HCT116 (cell line): Measurements from ENCODE around the gene DDX52. TPM values are rescaled to one million over a fixed set of nuclear protein-coding genes. Genes with fewer than 3 reads are reported as not detected.
"Not testable (repeated sequence)": the region's sequence is repeated elsewhere in the genome, so short reads cannot be mapped to it uniquely, and the experiment has no call there.

Source experiments
- ATAC-seq: fragments of 200-7000 bp; cut with Tn5 transposase; 2 replicates; pipeline ENCODE4 v1.9.1; 2020; ENCODE audit warnings: mild to moderate bottlenecking, moderate library complexity
- BruUV-seq: library from RNA; stranded (reverse); fragments of 400-500 nt; replicated peaks from 2 replicates; lab custom pipeline; 2021; lab: Mats Ljungman, UMichigan
- CTCF ChIA-PET: fragments of 300-600 bp; sonication (Branson Sonifier 250); formaldehyde crosslinking; loops from one replicate; lab custom pipeline; 2021; ENCODE audit warnings: antibody characterized with exemption; lab: Charles Lee
- POLR2A ChIA-PET: fragments of 300-600, 350-600 bp; sonication (Branson Sonifier 250); formaldehyde crosslinking; loops from one replicate; lab custom pipeline; 2021; ENCODE audit warnings: antibody characterized with exemption; lab: Charles Lee
- RAD21 ChIA-PET, 2 experiments: fragments of 300-600 bp; sonication (Branson Sonifier 250); formaldehyde crosslinking; loops; one replicate each; lab custom pipeline; 2023; ENCODE audit warnings: low total read pairs in 2 of 2; ENCODE audit not compliant: uncharacterized antibody in 2 of 2, unreplicated experiment in 2 of 2, low non-redundant PET in 1 of 2; lab: Charles Lee
- DNase-seq: peaks from one replicate; pipeline ENCODE4 v3.0.0-alpha.2; 2010; ENCODE audit warnings: low read depth, low spot score
- H2AFZ ChIP-seq: fragments of 200-600 bp; shearing (Covaris generic), sonication (generic); 2 replicates; pipeline ENCODE4 v1.6.1; 2017; ENCODE audit warnings: low read depth, mixed run types, mixed read lengths, antibody characterized with exemption, low read length; ENCODE audit not compliant: poor library complexity, severe bottlenecking
- H3K27ac ChIP-seq: 2 replicates; pipeline ENCODE4 v1.5.1; 2012; ENCODE audit warnings: low read depth, low read length
- H3K27me3 ChIP-seq: fragments of 200-600 bp; sonication (generic); 2 replicates; pipeline ENCODE4 v1.6.1; 2016; ENCODE audit warnings: mixed run types, low read length, mixed read lengths; ENCODE audit not compliant: insufficient read depth
- H3K36me3 ChIP-seq, 2 experiments: fragments of 200-500 bp in 1 of 2; fragments of 200-600 bp in 1 of 2; sonication (Bioruptor generic) in 1 of 2; sonication (generic) in 1 of 2; 2 replicates each; pipeline versions ENCODE4 v1.5.1 to v1.6.1; 2014 to 2016; ENCODE audit warnings: low read length in 2 of 2, inconsistent platforms in 1 of 2, mixed read lengths in 1 of 2, mixed run types in 1 of 2; ENCODE audit not compliant: insufficient read depth in 2 of 2, control insufficient read depth in 1 of 2
- H3K4me1 ChIP-seq, 2 experiments: fragments of 200-600 bp in 1 of 2; sonication (generic) in 1 of 2; 2 replicates each; pipeline versions ENCODE4 v1.5.1 to v1.6.1; 2012 to 2017; ENCODE audit warnings: low read length in 2 of 2, inconsistent platforms in 1 of 2, mild to moderate bottlenecking in 1 of 2, mixed read lengths in 1 of 2, mixed run types in 1 of 2, moderate library complexity in 1 of 2; ENCODE audit not compliant: insufficient read depth in 2 of 2, control insufficient read depth in 1 of 2
- H3K4me2 ChIP-seq: fragments of 200-600 bp; sonication (generic); 2 replicates; pipeline ENCODE4 v1.6.1; 2017; ENCODE audit warnings: mixed run types, low read length, mixed read lengths
- H3K4me3 ChIP-seq, 2 experiments: fragments of 200-600 bp in 1 of 2; sonication (generic) in 1 of 2; replicated peaks in 1 of 2; 2 replicates each; pipeline ENCODE4 v1.5.1; 2011 to 2016; ENCODE audit warnings: low read length in 2 of 2, control low read depth in 1 of 2, low read depth in 1 of 2, mild to moderate bottlenecking in 1 of 2, mixed read lengths in 1 of 2, mixed run types in 1 of 2
- H3K79me2 ChIP-seq: fragments of 200-600 bp; sonication (generic); 2 replicates; pipeline ENCODE4 v1.6.1; 2017; ENCODE audit warnings: mild to moderate bottlenecking, mixed run types, low read length, moderate library complexity, mixed read lengths; ENCODE audit not compliant: insufficient read depth
- H3K9ac ChIP-seq: fragments of 200-600 bp; sonication (generic); 2 replicates; pipeline ENCODE4 v1.6.1; 2016; ENCODE audit warnings: low read length, mixed read lengths
- H3K9me2 ChIP-seq: fragments of 200-600 bp; sonication (generic), shearing (Covaris generic); 2 replicates; pipeline ENCODE4 v1.6.1; 2017; ENCODE audit warnings: mixed run types, mild to moderate bottlenecking, moderate library complexity; ENCODE audit not compliant: insufficient read depth
- H3K9me3 ChIP-seq, 2 experiments: fragments of 200-500 bp in 1 of 2; fragments of 200-600 bp in 1 of 2; sonication (Bioruptor generic) in 1 of 2; sonication (generic) in 1 of 2; 2 replicates each; pipeline ENCODE4 v1.6.1; 2014 to 2017; ENCODE audit warnings: low read length in 2 of 2, mixed read lengths in 2 of 2, inconsistent platforms in 1 of 2, low read depth in 1 of 2, mild to moderate bottlenecking in 1 of 2, mixed run types in 1 of 2, moderate library complexity in 1 of 2; ENCODE audit not compliant: control insufficient read depth in 1 of 2, insufficient read depth in 1 of 2
- H4K20me1 ChIP-seq: fragments of 200-600 bp; sonication (generic), shearing (Covaris generic); 2 replicates; pipeline ENCODE4 v1.6.1; 2017; ENCODE audit warnings: mixed run types, mild to moderate bottlenecking, moderate library complexity; ENCODE audit not compliant: insufficient read depth
- EGR1 ChIP-seq: IDR thresholded peaks from 2 replicates; pipeline ENCODE4 v1.6.1; 2012; ENCODE audit warnings: low read depth
- ELF1 ChIP-seq: IDR thresholded peaks from 2 replicates; pipeline ENCODE4 v1.6.1; 2012; ENCODE audit warnings: low read depth, borderline replicate concordance
- JUND ChIP-seq: IDR thresholded peaks from 2 replicates; pipeline ENCODE4 v1.6.1; 2012
- POLR2A ChIP-seq: IDR thresholded peaks from 2 replicates; pipeline ENCODE4 v1.7.0; 2011; ENCODE audit warnings: borderline replicate concordance; ENCODE audit not compliant: insufficient read depth, insufficient read length; ENCODE audit errors: extremely low read depth
- POLR2AphosphoS5 ChIP-seq: IDR thresholded peaks from 2 replicates; pipeline ENCODE4 v1.6.1; 2011; ENCODE audit warnings: mild to moderate bottlenecking, low read depth, low read length, moderate library complexity
- RAD21 ChIP-seq: IDR thresholded peaks from 2 replicates; pipeline ENCODE4 v1.6.1; 2012; ENCODE audit warnings: low read depth, mild to moderate bottlenecking
- SIN3A ChIP-seq: IDR thresholded peaks from 2 replicates; pipeline ENCODE4 v1.6.1; 2012; ENCODE audit warnings: low read depth
- SRF ChIP-seq: IDR thresholded peaks from 2 replicates; pipeline ENCODE4 v1.6.1; 2012; ENCODE audit warnings: low read depth
- YY1 ChIP-seq: IDR thresholded peaks from 2 replicates; pipeline ENCODE4 v1.6.1; 2011; ENCODE audit warnings: low read length, low read depth, moderate library complexity, mild to moderate bottlenecking; ENCODE audit not compliant: insufficient replicate concordance; ENCODE audit errors: extremely low read depth
- ZNF274 ChIP-seq: fragments of 200-500 bp; sonication (Bioruptor generic); IDR thresholded peaks from 2 replicates; pipeline ENCODE4 v1.6.1; 2014; ENCODE audit warnings: mild to moderate bottlenecking, low read depth, low read length, inconsistent platforms
- intact Hi-C: fragments of 100-400 bp; cut with micrococcal nuclease; formaldehyde crosslinking; loops from 2 replicates; pipeline ENCODE4 v1.10.0; 2022
- total RNA-seq: library from RNA; stranded (reverse); gene quantifications from one replicate; pipeline ENCODE4 v1.2.1, GENCODE V29; 2021; ENCODE audit not compliant: unreplicated experiment
- TF ChIP-seq, protein P1 (sequence below): IDR thresholded peaks from 2 replicates; pipeline ENCODE4 v1.6.1; 2011; ENCODE audit warnings: mild to moderate bottlenecking, low read length, moderate library complexity; ENCODE audit not compliant: insufficient replicate concordance; ENCODE audit errors: extremely low read depth

DDX52 gene
- total RNA-seq, 1 experiment from 2014 or later, result 45.4 TPM

DNA sequence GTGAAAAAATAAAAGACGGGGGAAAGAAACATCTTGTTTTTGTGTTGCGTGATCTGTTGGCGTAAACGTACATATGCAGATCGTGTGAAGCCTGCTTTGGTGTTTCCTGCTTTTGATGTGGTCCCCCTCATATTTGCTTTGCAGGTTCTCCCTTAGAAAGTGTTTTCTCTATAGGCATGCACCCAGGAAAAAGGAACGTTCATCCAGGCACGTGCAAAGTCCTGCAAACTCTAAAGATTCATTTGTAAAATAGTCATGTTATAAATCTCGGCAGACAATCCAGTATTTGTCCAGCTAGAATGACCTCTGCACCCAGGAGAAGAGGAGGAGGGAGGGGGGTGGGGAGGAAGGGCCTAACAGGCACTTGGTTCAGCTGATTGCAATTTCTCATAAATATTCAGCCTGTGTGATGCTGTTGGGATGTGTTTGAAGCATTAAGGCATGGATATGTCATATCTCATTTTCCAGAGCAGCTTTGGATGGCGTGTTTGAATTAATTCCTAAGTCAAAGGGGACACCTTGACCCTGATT is 40.3 kb upstream of the DDX52 start:
- Histone ChIP-seq H3K27ac (no peak overlapping the region), H3K4me1 (no peaks in the 10 kb centered on the region), H3K9me3 (no peaks in the 10 kb centered on the region), H4K20me1 (no peaks in the 10 kb centered on the region), H3K36me3 (no peaks in the 10 kb centered on the region), H2AFZ (no peak overlapping the region), H3K79me2 (no peaks in the 10 kb centered on the region), H3K27me3 (no peaks in the 10 kb centered on the region), H3K9ac (no peak overlapping the region), H3K4me2 (no peak overlapping the region), H3K4me3 (no peak overlapping the region), H3K9me2 (no peaks in the 10 kb centered on the region)
- ATAC-seq, result no peak
- RAD21 ChIA-PET, result no interaction called here
- CTCF ChIA-PET, result no interaction called here
- BruUV-seq, result no TSS peak
- POLR2A ChIA-PET, result no interaction called here
- no peak for DNase-seq
- intact Hi-C loops, result no loop called here
- TF ChIP-seq ZNF274, result no peak
- TF ChIP-seq EGR1, result no peak
- TF ChIP-seq SRF, result no peak
- no peak for TF ChIP-seq POLR2AphosphoS5
- TF ChIP-seq YY1, result no peak
- TF ChIP-seq SIN3A, result no peak
- no peak for TF ChIP-seq RAD21
- no peak for TF ChIP-seq JUND

DNA sequence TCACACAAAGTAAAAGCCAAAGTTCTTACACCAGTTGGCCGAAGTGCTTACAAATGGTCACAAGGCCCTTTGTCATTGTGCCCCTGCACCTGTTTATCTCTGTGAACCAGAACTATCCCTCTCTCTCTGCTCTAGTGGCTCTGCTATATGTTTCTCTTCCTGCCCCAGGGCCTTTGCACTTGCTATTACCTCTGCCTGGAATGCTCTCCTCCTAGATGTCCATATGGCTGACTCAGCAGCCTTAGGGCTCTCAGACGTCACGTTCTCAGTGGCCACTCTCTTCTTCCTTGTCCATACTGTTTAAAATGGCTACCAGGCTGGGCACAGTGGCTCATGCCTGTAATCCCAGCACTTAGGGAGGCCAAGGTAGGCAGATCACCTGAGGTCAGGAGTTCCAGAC is 38.8 kb upstream of the DDX52 start:
- TF ChIP-seq, protein P1, sequence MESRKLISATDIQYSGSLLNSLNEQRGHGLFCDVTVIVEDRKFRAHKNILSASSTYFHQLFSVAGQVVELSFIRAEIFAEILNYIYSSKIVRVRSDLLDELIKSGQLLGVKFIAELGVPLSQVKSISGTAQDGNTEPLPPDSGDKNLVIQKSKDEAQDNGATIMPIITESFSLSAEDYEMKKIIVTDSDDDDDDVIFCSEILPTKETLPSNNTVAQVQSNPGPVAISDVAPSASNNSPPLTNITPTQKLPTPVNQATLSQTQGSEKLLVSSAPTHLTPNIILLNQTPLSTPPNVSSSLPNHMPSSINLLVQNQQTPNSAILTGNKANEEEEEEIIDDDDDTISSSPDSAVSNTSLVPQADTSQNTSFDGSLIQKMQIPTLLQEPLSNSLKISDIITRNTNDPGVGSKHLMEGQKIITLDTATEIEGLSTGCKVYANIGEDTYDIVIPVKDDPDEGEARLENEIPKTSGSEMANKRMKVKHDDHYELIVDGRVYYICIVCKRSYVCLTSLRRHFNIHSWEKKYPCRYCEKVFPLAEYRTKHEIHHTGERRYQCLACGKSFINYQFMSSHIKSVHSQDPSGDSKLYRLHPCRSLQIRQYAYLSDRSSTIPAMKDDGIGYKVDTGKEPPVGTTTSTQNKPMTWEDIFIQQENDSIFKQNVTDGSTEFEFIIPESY, result no peak
- TF ChIP-seq ELF1 (no peak), JUND (no peak), SRF (no peak), POLR2A (no peak), EGR1 (no peak)
- no peaks in the 10 kb centered on the region for H3K9me3 ChIP-seq
- intact Hi-C loops, result no loop called here
- H3K4me3 ChIP-seq, result no peak overlapping the region
- no peaks in the 10 kb centered on the region for H4K20me1 ChIP-seq
- no peaks in the 10 kb centered on the region for H3K9me2 ChIP-seq
- no peaks in the 10 kb centered on the region for H3K79me2 ChIP-seq
- H3K27me3 ChIP-seq, result no peaks in the 10 kb centered on the region
- no peak overlapping the region for H2AFZ ChIP-seq
- DNase-seq, result no peak
- no TSS peak for BruUV-seq
- H3K4me2 ChIP-seq, result no peak overlapping the region
- H3K27ac ChIP-seq, result no peak overlapping the region
- ChIA-PET POLR2A (no interaction called here), CTCF (no interaction called here), RAD21 (no interaction called here)
- no peaks in the 10 kb centered on the region for H3K36me3 ChIP-seq
- no peak for ATAC-seq
- H3K4me1 ChIP-seq, result no peaks in the 10 kb centered on the region
- H3K9ac ChIP-seq, result no peak overlapping the region

DNA sequence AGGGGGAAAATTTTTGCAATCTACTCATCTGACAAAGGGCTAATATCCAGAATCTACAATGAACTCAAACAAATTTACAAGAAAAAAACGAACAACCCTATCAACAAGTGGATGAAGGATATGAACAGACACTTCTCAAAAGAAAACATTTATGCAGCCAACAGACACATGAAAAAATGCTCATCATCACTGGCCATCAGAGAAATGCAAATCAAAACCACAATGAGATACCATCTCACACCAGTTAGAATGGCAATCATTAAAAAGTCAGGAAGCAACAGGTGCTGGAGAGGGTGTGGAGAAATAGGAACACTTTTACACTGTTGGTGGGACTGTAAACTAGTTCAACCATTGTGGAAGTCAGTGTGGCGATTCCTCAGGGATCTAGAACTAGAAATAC is 36.7 kb upstream of the DDX52 start:
- H3K27ac ChIP-seq, H3K27me3 ChIP-seq, H3K4me3 ChIP-seq, DNase-seq, H3K4me2 ChIP-seq, BruUV-seq, H3K36me3 ChIP-seq, ATAC-seq, POLR2A ChIA-PET, H3K4me1 ChIP-seq, H3K79me2 ChIP-seq, H4K20me1 ChIP-seq, intact Hi-C loops, H3K9ac ChIP-seq, RAD21 ChIA-PET, H2AFZ ChIP-seq, H3K9me3 ChIP-seq, CTCF ChIA-PET, H3K9me2 ChIP-seq: not testable (repeated sequence)
